Left forelimb (tissue), 1 donor: Measurements from ENCODE around the gene ATP8B4.

Experiments used
- DNase-seq: peaks from one replicate; pipeline ENCODE4 v3.0.0-alpha.2; 2018; ENCODE audit warnings: low spot score

The ATP8B4 gene

DNA sequence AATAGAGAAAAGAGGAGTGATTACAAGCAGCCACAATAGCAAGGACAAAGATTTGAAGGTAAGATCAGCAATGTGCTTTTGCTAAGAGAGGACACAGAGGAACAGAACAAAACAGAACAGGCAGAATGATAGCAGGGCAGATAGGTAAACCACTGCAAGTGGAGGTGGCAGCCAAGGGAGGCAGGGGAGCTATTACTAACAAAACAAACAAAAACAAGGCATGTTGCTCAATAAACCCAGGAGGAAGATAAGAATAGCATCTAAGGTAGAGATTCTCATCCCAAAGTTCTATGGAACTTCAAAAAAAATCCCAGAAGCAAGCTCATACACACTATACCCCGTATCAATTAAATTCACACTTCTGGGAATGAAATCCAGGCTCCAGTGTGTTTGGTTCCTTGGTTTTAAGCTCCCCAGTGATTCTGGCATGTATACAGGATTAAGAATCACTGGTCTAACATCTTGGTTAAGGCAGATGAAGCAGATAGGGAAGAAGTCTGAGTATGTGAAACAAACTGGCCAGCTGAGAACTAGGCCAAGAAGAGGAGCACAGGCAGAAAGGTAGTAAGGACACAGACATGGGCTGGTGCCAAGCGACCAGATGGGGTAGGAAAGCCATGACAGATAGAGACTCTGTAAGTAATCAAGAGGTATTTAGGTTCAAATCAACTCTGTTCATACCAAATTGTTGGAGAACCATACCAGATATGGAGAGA, 309.0 kb downstream of the ATP8B4 start:
- DNase-seq: no peak

DNA sequence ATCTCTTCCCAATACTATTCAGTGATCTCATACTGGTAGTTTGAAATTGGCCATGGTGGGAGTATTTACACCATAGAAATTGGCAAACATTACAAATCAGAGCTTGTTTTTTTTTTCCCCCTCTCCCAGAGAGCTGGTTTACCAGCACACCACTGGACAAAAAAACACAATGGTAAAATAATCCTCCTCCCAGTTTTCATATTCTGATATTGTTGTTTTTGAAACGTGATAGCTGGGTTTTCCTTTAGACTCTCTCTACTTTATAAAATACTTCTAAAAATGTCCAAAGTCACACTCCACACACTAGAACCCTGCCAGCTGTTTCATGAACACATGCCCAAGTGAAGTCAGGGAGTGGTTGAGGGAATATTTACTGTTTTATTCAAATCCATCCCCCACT, 310.7 kb downstream of the ATP8B4 start:
- no peak for DNase-seq
